ENCODE data around the gene CTNNA3. TPM values are rescaled to one million over a fixed set of nuclear protein-coding genes. Genes with fewer than 3 reads are reported as not detected.
A peak's percentile ranks its signal among the peaks of the same experiment; 100 is the strongest.
"Not testable (repeated sequence)": the region's sequence is repeated elsewhere in the genome, so short reads cannot be mapped to it uniquely, and the experiment has no call there.

Gene CTNNA3
- total and polyA plus RNA-seq, 4 donors = 0.38 to 8.9 (median 5.2) TPM

GRCh38 chr10:67698164-67698563 lies 2.2 kb upstream of the CTNNA3 start:
- peaks cover 0 to 2% of the 10 kb centered on the region in 2 donors for H3K4me1 ChIP-seq (ENCODE audit: control insufficient read depth in 1 of 2, insufficient read depth in 2 of 2, low read length in 2 of 2)
- WGBS, 2 donors = 61 to 71% methylated on average over 4 of the region's 4 CpGs
- no peaks in the 10 kb centered on the region for H3K9me3 ChIP-seq (ENCODE audit: control insufficient read depth, low read length)
- intact Hi-C loops (cut with DNase I) = loop anchor here (5.0 kb wide), 3 partner anchors 64 to 84 kb away; no protein-coding TSS in a partner anchor
- DNase-seq (no peak), ATAC-seq (ENCODE audit: low FRiP score) (no peak)
- H3K36me3 ChIP-seq (ENCODE audit: control insufficient read depth in 1 of 2, insufficient read depth in 2 of 2, low read length in 1 of 2) = no peaks in the 10 kb centered on the region
- no peak overlapping the region for H3K4me3 ChIP-seq (ENCODE audit: low read length in 2 of 2)
- no peak overlapping the region for H3K27ac ChIP-seq (ENCODE audit: low read depth in 1 of 2, low read length in 2 of 2)
- H3K27me3 ChIP-seq (ENCODE audit: control insufficient read depth in 1 of 2, insufficient read depth in 2 of 2, low read length in 1 of 2) = no peaks in the 10 kb centered on the region

DNA sequence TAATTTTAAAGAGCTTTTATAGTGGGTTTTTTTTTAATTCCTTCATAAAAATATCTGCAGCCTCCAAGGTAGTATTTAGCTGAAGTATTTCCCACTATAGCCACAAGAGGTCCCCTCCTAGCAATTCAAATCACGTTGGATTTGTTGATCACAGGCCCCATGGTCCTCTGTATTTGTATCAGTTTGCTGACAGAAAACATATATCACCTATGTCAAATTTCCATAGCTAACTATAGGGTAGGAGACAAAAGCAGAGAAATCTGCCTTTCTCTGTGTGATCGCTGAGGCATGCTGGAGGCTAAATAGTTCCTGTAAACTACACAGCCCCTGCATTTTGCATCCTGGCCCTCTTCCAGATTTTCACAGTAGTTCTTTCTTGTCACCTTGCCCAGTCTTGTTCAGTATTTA lies 1.7 kb upstream of the CTNNA3 start:
- intact Hi-C loops (cut with DNase I) = loop anchor here (5.0 kb wide), 3 partner anchors 65 to 85 kb away; no protein-coding TSS in a partner anchor
- Histone ChIP-seq H3K36me3 (ENCODE audit: control insufficient read depth in 1 of 2, insufficient read depth in 2 of 2, low read length in 1 of 2) (no peaks in the 10 kb centered on the region), H3K27ac (ENCODE audit: low read depth in 1 of 2, low read length in 2 of 2) (no peak overlapping the region), H3K4me3 (ENCODE audit: low read length in 2 of 2) (no peak overlapping the region), H3K27me3 (ENCODE audit: control insufficient read depth in 1 of 2, insufficient read depth in 2 of 2, low read length in 1 of 2) (no peaks in the 10 kb centered on the region), H3K4me1 (ENCODE audit: control insufficient read depth in 1 of 2, insufficient read depth in 2 of 2, low read length in 2 of 2) (peaks cover 0 to 2% of the 10 kb centered on the region in 2 donors), H3K9me3 (ENCODE audit: control insufficient read depth, low read length) (no peaks in the 10 kb centered on the region)
- WGBS, 2 donors = 10 to 18% methylated on average over 2 of the region's 2 CpGs
- peak; percentile 74 for ATAC-seq (ENCODE audit: low FRiP score)
- no peak for DNase-seq

DNA sequence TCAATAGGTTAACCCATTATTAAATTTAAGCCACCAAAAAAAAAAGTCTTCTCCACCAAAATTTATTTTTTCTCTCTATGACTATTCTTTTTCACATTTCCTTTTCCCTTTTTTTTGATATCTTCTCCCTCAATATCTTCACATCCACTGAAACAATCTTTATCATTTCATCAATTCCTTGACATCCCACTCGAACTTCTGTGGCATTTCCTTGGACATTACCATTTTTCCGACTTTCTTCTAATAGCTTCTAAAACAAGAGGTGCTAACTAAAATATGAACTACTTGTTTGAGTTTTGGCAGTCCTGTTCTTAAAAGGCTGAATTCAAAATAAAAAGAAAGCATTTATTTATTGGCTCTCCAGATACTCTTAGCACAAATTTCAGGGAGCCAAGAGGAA lies 684 bp upstream of the CTNNA3 start:
- Histone ChIP-seq H3K36me3 (ENCODE audit: control insufficient read depth in 1 of 2, insufficient read depth in 2 of 2, low read length in 1 of 2) (no peaks in the 10 kb centered on the region), H3K9me3 (ENCODE audit: control insufficient read depth, low read length) (no peaks in the 10 kb centered on the region), H3K4me1 (ENCODE audit: control insufficient read depth in 1 of 2, insufficient read depth in 2 of 2, low read length in 2 of 2) (peaks cover 0 to 2% of the 10 kb centered on the region in 2 donors), H3K27ac (ENCODE audit: low read depth in 1 of 2, low read length in 2 of 2) (no peak overlapping the region), H3K27me3 (ENCODE audit: control insufficient read depth in 1 of 2, insufficient read depth in 2 of 2, low read length in 1 of 2) (no peaks in the 10 kb centered on the region), H3K4me3 (ENCODE audit: low read length in 2 of 2) (no peak overlapping the region)
- DNase-seq (no peak), ATAC-seq (ENCODE audit: low FRiP score) (no peak)
- 22 to 25% methylated on average over 2 of the region's 2 CpGs for WGBS, 2 donors
- intact Hi-C loops (cut with DNase I) = loop anchor here (5.0 kb wide), 3 partner anchors 66 to 86 kb away; no protein-coding TSS in a partner anchor

DNA sequence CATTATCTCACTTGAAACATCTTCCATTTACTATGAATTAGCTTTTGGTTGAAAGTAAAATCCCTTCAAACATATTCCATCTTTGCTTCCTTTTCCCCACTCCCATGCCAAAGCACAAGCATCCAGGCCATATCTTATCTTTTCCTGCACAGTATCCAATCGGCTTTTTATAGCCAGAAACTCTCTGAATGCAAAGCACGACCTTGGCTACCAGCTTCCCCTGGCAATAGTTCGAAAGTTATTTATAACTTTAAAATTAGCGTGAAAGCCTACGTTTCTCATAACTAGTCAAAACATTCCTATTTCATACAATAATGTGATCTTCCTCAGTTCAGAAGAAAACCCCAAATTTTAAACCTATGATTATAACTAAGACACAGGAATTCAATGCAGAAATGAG lies 440 bp downstream of the CTNNA3 start:
- Histone ChIP-seq H3K4me3 (ENCODE audit: low read length in 2 of 2) (peak overlapping the region; percentile 49 to 95), H3K9me3 (ENCODE audit: control insufficient read depth, low read length) (no peaks in the 10 kb centered on the region), H3K36me3 (ENCODE audit: control insufficient read depth in 1 of 2, insufficient read depth in 2 of 2, low read length in 1 of 2) (no peaks in the 10 kb centered on the region), H3K27me3 (ENCODE audit: control insufficient read depth in 1 of 2, insufficient read depth in 2 of 2, low read length in 1 of 2) (no peaks in the 10 kb centered on the region), H3K27ac (ENCODE audit: low read depth in 1 of 2, low read length in 2 of 2) (peak overlapping the region in 1 of 2 donors; percentile 61), H3K4me1 (ENCODE audit: control insufficient read depth in 1 of 2, insufficient read depth in 2 of 2, low read length in 2 of 2) (peaks cover 0 to 2% of the 10 kb centered on the region in 2 donors)
- 2% methylated on average over 5 of the region's 5 CpGs for WGBS, 2 donors
- DNase-seq = no peak
- intact Hi-C loops (cut with DNase I) = loop anchor here (5.0 kb wide), 3 partner anchors 67 to 87 kb away; no protein-coding TSS in a partner anchor
- ATAC-seq (ENCODE audit: low FRiP score) = no peak

DNA sequence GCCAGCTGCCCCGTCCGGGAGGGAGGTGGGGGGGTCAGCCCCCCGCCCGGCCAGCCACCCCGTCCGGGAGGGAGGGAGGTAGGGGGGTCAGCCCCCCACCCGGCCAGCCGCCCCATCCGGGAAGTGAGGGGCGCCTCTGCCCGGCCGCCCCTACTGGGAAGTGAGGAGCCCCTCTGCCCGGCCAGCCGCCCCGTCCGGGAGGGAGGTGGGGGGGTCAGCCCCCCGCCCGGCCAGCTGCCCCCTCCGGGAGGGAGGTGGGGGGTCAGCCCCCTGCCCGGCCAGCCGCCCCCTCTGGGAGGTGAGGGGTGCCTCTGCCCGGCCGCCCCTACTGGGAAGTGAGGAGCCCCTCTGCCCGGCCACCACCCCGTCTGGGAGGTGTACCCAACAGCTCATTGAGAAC lies 4.1 kb downstream of the CTNNA3 start:
- ATAC-seq (ENCODE audit: low FRiP score); H3K27ac ChIP-seq (ENCODE audit: low read depth in 1 of 2, low read length in 2 of 2); intact Hi-C loops (cut with DNase I); H3K9me3 ChIP-seq (ENCODE audit: control insufficient read depth, low read length); DNase-seq; H3K27me3 ChIP-seq (ENCODE audit: control insufficient read depth in 1 of 2, insufficient read depth in 2 of 2, low read length in 1 of 2); H3K4me1 ChIP-seq (ENCODE audit: control insufficient read depth in 1 of 2, insufficient read depth in 2 of 2, low read length in 2 of 2); H3K36me3 ChIP-seq (ENCODE audit: control insufficient read depth in 1 of 2, insufficient read depth in 2 of 2, low read length in 1 of 2); H3K4me3 ChIP-seq (ENCODE audit: low read length in 2 of 2): not testable (repeated sequence)
- WGBS, 2 donors = 90 to 95% methylated on average over 6 to 22 of the region's 25 CpGs

DNA sequence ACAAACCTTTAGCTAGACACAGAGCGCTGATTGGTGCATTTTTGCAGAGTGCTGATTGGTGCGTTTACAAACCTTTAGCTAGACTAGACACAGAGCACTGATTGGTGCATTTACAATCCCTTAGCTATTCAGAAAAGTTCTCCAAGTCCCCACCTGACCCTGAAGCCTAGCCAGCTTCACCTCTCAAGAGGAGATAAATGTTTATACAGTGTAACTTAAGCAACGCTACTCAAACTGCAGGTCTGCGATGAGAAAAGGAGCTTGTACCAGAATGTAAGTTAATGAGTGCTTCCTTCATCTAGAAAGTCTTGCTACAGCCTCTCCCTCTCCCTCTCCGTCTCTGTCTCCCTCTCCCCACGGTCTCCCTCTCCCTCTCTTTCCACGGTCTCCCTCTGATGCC lies 5.5 kb downstream of the CTNNA3 start:
- H3K27ac ChIP-seq (ENCODE audit: low read depth in 1 of 2, low read length in 2 of 2); intact Hi-C loops (cut with DNase I); H3K27me3 ChIP-seq (ENCODE audit: control insufficient read depth in 1 of 2, insufficient read depth in 2 of 2, low read length in 1 of 2); H3K4me3 ChIP-seq (ENCODE audit: low read length in 2 of 2); ATAC-seq (ENCODE audit: low FRiP score); DNase-seq; H3K4me1 ChIP-seq (ENCODE audit: control insufficient read depth in 1 of 2, insufficient read depth in 2 of 2, low read length in 2 of 2); H3K36me3 ChIP-seq (ENCODE audit: control insufficient read depth in 1 of 2, insufficient read depth in 2 of 2, low read length in 1 of 2); H3K9me3 ChIP-seq (ENCODE audit: control insufficient read depth, low read length): not testable (repeated sequence)
- 98 to 99% methylated on average over 7 of the region's 7 CpGs for WGBS, 2 donors

DNA sequence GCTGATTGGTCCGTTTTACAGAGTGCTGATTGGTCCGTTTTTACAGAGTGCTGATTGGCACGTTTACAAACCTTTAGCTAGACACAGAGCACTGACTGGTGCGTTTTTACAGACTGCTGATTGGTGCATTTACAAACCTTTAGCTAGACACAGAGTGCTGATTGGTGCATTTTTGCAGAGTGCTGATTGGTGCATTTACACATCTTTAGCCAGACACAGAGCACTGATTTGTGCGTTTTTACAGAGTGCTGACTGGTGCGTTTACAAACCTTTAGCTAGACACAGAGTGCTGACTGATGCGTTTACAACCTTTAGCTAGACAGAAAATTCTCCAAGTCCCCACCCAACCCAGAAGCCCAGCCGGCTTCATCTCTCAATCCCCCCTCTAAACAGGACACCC lies 11.9 kb downstream of the CTNNA3 start:
- H3K27ac ChIP-seq (ENCODE audit: low read depth in 1 of 2, low read length in 2 of 2); ATAC-seq (ENCODE audit: low FRiP score); H3K27me3 ChIP-seq (ENCODE audit: control insufficient read depth in 1 of 2, insufficient read depth in 2 of 2, low read length in 1 of 2); H3K36me3 ChIP-seq (ENCODE audit: control insufficient read depth in 1 of 2, insufficient read depth in 2 of 2, low read length in 1 of 2); DNase-seq; H3K4me1 ChIP-seq (ENCODE audit: control insufficient read depth in 1 of 2, insufficient read depth in 2 of 2, low read length in 2 of 2); H3K4me3 ChIP-seq (ENCODE audit: low read length in 2 of 2); intact Hi-C loops (cut with DNase I); H3K9me3 ChIP-seq (ENCODE audit: control insufficient read depth, low read length): not testable (repeated sequence)
- 95% methylated on average over 8 of the region's 8 CpGs for WGBS, 2 donors

DNA sequence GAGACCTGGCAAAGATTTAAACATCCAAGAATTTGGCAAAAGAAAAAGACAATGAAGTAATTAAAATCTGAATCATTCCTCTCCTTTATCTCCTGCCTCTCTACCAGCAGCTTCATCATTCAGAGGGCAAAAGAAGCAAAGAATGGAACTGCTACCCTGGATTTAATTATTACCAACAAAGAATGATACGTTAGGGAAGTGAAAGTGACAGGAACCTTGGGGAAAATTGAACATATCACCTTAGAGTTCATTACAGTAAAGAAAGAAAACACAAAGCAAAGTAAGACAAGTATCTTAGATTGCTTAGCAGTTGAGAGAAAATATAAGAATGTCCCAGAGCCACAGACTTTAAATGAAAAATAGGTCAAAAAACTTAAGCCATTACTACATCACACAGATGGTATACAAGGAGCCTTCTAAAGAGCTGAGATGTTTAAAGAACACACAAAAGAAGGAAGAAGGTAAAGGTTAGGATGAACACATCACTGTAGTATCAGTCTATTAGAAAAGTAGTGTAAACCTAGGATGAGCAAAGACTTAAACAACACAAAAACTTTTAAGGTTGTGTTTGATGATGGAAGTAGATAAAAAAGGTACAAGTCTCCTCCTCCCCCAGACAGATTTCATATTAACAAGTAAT lies 17.5 kb downstream of the CTNNA3 start:
- intact Hi-C loops (cut with DNase I) = no loop called here
- H3K4me1 ChIP-seq (ENCODE audit: control insufficient read depth in 1 of 2, insufficient read depth in 2 of 2, low read length in 2 of 2) = no peaks in the 10 kb centered on the region
- no peaks in the 10 kb centered on the region for H3K27me3 ChIP-seq (ENCODE audit: control insufficient read depth in 1 of 2, insufficient read depth in 2 of 2, low read length in 1 of 2)
- H3K4me3 ChIP-seq (ENCODE audit: low read length in 2 of 2) = no peak overlapping the region
- DNase-seq (no peak), ATAC-seq (ENCODE audit: low FRiP score) (no peak)
- H3K9me3 ChIP-seq (ENCODE audit: control insufficient read depth, low read length) = no peaks in the 10 kb centered on the region
- 52 to 70% methylated on average over 1 of the region's 1 CpG for WGBS, 2 donors
- H3K27ac ChIP-seq (ENCODE audit: low read depth in 1 of 2, low read length in 2 of 2) = no peak overlapping the region
- H3K36me3 ChIP-seq (ENCODE audit: control insufficient read depth in 1 of 2, insufficient read depth in 2 of 2, low read length in 1 of 2) = no peaks in the 10 kb centered on the region

- Histone ChIP-seq H3K4me3 (ENCODE audit: low read length in 2 of 2) (no peak overlapping the region), H3K27me3 (ENCODE audit: control insufficient read depth in 1 of 2, insufficient read depth in 2 of 2, low read length in 1 of 2) (no peaks in the 10 kb centered on the region), H3K36me3 (ENCODE audit: control insufficient read depth in 1 of 2, insufficient read depth in 2 of 2, low read length in 1 of 2) (no peaks in the 10 kb centered on the region), H3K9me3 (ENCODE audit: control insufficient read depth, low read length) (no peaks in the 10 kb centered on the region), H3K27ac (ENCODE audit: low read depth in 1 of 2, low read length in 2 of 2) (no peak overlapping the region), H3K4me1 (ENCODE audit: control insufficient read depth in 1 of 2, insufficient read depth in 2 of 2, low read length in 2 of 2) (no peaks in the 10 kb centered on the region)
- DNase-seq = no peak
- 40 to 41% methylated on average over 2 of the region's 2 CpGs for WGBS, 2 donors
- ATAC-seq (ENCODE audit: low FRiP score) = no peak
- intact Hi-C loops (cut with DNase I) = no loop called here
Measured at GRCh38 chr10:67676208-67676825, 19.7 kb downstream of the CTNNA3 start.
